GM18502 (cell line): ENCODE data around the gene PRDX5.

Experiments
- ATAC-seq: cut with Tn5 transposase; IDR thresholded peaks from one replicate; pipeline ENCODE4 v1.9.1; 2021; ENCODE audit warnings: mild to moderate bottlenecking; ENCODE audit not compliant: unreplicated experiment, poor library complexity

Gene PRDX5

DNA sequence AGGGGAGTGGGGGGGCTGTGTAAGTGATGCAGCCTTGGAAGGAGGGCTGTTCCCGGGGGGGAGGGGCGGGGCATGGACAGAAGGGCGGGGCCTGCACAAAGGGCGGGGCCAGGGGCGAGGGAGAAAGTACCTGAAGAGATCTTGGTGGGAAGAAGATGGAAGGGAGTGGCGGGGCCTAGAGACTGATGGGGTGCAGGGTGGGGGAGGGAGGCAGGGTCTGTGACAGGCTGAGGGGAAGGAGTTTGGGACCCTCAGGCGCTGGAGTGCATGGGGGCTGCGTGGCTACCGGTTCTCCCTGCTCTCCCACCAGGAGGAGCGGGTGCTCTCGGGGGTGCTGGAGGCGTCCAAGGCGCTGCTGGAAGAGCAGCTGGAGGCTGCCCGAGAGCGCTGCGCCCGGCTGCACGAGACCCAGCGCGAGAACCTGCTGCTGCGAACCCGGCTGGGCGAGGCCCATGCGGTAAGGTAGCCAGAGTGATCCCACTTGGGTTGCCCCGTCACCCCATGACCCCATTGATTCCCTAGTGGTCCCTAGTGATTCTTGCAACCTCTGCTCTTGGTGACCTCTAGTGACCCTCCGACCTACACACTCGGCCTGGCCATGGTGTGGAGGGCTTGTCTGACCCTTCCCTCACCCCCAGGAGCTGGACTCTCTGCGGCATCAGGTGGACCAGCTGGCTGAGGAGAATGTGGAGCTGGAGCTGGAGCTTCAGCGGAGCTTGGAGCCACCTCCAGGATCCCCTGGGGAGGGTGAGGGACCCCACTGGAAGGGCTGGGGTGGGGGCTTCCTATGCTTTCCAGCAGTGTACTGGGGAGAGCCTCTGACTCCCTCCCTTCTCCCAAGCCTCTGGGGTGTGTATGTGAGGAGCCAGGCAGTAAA is 25.2 kb downstream of the PRDX5 start:
- no peak for ATAC-seq

DNA sequence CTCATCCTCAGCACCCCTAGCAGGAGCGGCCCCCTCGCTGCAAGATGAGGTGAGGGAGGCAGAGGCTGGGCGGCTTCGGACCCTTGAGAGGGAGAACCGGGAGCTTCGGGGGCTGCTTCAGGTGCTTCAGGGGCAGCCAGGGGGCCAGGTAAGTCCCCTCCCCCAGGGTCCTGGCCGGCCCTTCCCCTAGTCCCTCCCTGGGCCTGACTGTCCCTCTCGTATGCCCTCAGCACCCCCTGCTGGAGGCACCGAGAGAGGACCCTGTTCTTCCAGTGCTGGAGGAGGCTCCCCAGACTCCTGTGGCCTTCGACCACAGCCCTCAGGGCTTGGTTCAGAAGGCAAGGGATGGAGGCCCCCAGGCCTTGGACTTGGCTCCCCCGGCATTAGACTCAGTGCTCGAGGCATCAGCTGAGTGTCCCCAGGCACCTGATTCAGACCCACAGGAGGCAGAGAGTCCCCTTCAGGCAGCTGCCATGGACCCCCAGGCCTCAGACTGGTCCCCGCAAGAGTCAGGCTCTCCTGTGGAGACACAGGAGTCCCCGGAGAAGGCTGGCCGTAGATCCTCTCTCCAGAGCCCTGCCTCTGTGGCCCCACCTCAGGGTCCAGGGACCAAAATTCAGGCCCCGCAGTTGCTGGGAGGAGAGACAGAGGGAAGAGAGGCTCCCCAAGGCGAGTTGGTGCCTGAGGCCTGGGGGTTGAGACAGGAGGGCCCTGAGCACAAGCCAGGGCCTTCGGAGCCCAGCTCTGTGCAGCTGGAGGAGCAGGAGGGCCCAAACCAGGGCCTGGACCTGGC is 26.0 kb downstream of the PRDX5 start:
- ATAC-seq: no peak

DNA sequence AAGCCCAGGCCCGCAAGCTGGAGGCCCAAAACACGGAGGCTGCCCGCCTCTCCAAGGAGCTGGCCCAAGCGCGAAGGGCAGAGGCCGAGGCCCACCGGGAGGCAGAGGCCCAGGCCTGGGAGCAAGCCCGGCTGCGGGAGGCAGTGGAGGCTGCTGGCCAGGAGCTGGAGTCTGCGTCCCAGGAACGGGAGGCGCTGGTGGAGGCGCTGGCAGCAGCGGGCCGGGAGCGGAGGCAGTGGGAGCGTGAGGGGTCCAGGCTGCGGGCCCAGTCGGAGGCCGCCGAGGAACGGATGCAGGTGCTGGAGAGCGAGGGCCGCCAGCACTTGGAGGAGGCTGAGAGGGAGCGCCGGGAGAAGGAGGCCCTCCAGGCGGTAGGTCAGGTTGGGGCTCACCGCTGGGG is 26.9 kb downstream of the PRDX5 start:
- no peak for ATAC-seq

- ATAC-seq: no peak
Measured at GRCh38 chr11:64347193-64347867, 29.4 kb downstream of the PRDX5 start.

- ATAC-seq: no peak
Measured at GRCh38 chr11:64348383-64349024, 30.6 kb downstream of the PRDX5 start.

- ATAC-seq: no peak
Measured at GRCh38 chr11:64349025-64349387, 31.1 kb downstream of the PRDX5 start.

GRCh38 chr11:64349404-64349803 is 31.5 kb downstream of the PRDX5 start:
- ATAC-seq: no peak

- no peak for ATAC-seq
Measured at GRCh38 chr11:64351136-64351631, 33.3 kb downstream of the PRDX5 start.

GRCh38 chr11:64352099-64352994 is 34.4 kb downstream of the PRDX5 start:
- no peak for ATAC-seq

DNA sequence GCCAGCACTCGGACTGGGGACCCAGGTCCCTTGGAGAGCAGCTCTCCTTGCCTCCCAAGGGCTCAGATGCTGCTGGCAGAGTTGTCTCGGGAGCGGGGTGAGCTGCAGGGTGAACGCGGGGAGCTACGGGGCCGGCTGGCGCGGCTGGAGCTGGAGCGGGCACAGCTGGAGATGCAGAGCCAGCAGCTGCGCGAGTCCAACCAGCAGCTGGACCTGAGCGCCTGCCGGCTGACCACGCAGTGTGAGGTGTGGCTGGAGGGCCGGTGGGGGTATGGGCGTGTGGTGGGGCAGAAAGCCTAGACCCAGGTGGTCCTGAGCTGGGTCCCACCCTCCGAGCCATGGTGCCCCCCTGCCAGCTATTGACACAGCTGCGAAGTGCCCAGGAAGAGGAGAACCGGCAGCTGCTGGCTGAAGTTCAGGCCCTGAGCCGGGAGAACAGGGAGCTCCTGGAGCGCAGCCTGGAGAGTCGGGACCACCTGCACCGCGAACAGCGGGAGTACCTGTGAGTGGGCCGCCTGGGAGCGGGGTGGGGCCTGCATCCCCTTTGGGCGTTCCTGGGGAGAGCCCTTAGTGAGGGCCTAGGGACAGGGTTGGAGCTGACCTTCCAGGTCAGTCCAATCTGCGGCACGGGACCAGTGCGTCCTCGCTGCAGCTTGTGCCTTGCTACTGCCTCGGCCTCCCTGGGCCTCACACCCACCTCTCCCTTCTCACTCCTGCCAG is 35.2 kb downstream of the PRDX5 start:
- no peak for ATAC-seq

DNA sequence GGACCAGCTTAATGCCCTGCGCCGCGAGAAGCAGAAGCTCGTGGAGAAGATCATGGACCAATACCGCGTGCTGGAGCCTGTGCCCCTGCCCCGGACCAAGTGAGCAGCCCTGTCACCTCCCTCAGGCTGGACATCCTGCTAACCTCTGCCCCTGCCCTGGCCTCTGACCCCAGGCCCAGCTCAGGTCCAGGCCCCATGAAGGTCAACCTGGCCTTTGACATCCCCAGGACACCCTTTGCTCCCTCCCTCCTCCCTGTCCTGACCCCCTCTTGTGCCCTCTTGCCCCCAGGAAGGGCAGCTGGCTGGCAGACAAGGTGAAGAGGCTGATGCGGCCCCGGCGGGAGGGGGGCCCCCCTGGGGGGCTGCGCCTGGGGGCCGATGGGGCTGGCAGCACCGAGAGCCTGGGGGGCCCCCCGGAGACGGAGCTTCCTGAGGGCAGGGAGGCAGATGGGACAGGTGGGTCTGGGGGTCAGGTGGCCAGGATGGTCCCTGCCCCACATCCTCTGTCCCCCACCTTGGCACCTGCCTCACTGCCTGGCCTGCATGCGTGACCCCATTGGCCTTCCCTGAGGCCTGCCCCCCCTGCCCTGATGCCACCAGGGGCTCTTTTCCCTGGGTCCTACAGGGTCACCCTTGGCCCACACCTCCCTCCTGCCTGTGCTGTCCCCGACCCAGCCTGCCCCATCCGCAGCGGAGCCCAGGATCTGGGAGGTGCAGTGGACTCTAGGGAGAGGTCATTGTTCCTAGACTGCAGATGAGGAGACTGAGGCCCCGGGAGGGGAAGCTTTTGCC is 36.0 kb downstream of the PRDX5 start:
- no peak for ATAC-seq

GRCh38 chr11:64355078-64355940 is 37.4 kb downstream of the PRDX5 start:
- no peak for ATAC-seq

DNA sequence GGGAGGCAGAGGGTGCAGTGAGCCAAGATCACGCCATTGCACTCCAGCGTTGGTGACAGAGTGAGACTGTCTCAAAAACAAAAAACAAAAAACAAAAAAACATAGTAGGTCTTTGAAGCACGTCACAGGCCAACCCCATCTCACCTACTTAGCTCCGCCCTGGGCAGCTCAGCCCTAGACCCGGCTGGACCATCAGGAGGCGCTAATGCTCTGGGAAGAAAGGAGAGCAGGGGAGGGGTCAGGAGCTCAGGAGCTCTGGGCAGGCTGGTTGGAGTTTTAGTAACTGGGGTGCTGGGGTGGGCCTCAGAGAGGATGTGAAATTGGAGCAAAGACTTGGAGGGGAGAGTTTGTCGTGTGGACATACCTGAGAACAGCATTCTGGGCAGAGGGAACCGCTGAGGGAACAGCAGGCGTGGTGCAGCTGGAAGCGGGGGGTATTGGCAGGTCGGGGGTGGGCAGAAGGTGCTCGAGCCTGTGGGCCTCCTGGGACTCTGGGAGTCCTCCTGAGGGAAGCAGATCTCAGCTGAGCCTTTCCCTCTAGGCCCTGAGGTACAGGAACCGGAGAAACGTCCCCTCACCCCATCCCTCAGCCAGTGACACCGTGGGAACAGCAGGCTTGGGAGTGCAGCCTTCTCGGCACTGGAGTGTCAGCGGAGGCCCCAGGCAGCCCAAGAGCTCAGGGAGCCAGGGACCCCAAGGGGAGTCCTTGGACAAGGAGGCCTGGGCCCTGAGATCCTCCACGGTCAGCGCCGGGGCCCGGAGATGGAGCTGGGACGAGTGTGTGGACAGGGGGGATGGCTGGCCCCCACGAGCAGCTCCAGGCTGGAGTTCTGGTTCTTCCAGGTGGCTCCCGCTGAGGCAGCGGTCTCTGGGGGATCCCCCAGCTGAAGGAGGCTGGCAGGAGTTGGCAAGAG is 38.8 kb downstream of the PRDX5 start:
- no peak for ATAC-seq

GRCh38 chr11:64357446-64357845 is 39.5 kb downstream of the PRDX5 start:
- ATAC-seq: no peak

GRCh38 chr11:64357904-64358535 is 40.1 kb downstream of the PRDX5 start:
- no peak for ATAC-seq

DNA sequence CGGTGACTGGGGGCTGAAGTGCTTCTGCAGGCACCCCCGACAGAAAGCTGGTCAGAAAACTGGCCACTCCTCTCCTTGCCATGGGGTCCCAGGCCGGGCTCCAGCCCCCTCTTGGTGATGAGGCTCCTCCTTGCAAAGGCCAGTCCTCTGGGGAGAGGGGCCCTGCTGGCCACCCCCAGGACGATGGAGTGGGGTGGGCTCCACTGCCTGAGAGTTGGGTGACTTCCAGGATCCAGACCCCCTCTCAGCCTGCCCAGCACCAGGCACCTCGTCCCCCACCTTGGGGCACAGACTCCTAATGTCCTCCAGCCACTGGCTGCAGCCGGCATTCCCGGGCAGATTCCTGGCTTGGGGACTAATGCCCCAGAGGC is 40.6 kb downstream of the PRDX5 start:
- no peak for ATAC-seq
